Fibroblast of lung (primary cell): ENCODE results near the gene TEX29. TPM values are rescaled to one million over a fixed set of nuclear protein-coding genes. Genes with fewer than 3 reads are reported as not detected.

Source experiments
- DNase-seq, 2 donors: peaks; one replicate each; pipeline versions ENCODE4 v3.0.0 to v3.0.0-alpha.2; 2010; ENCODE audit warnings: low read depth in 2 of 2
- H2AFZ ChIP-seq: 2 replicates; pipeline ENCODE4 v1.5.1; 2012; ENCODE audit warnings: low read length, control low read depth, inconsistent platforms
- H3K27ac ChIP-seq: 2 replicates; pipeline ENCODE4 v1.5.1; 2011; ENCODE audit warnings: low read length, control low read depth; ENCODE audit not compliant: insufficient read depth
- H3K27me3 ChIP-seq: 2 replicates; pipeline ENCODE4 v1.5.1; 2011; ENCODE audit warnings: mild to moderate bottlenecking, low read length; ENCODE audit not compliant: control insufficient read depth, insufficient read depth
- H3K36me3 ChIP-seq: 2 replicates; pipeline ENCODE4 v1.5.1; 2011; ENCODE audit warnings: low read length; ENCODE audit not compliant: control insufficient read depth, insufficient read depth
- H3K4me1 ChIP-seq: 2 replicates; pipeline ENCODE4 v1.5.1; 2011; ENCODE audit warnings: low read length; ENCODE audit not compliant: control insufficient read depth, insufficient read depth; ENCODE audit errors: extremely low read depth
- H3K4me2 ChIP-seq: 2 replicates; pipeline ENCODE4 v1.5.1; 2011; ENCODE audit warnings: low read length, control low read depth; ENCODE audit not compliant: insufficient read depth; ENCODE audit errors: extremely low read depth
- H3K4me3 ChIP-seq, 4 experiments: fragments of 200-600 bp in 1 of 4; sonication (generic) in 1 of 4; replicated peaks in 1 of 4; 2 replicates each; pipeline ENCODE4 v1.5.1; 2011 to 2016; ENCODE audit warnings: low read length in 4 of 4, low read depth in 3 of 4, mild to moderate bottlenecking in 3 of 4, control low read depth in 2 of 4, inconsistent platforms in 1 of 4, mixed read lengths in 1 of 4; ENCODE audit not compliant: insufficient read depth in 1 of 4; ENCODE audit errors: control extremely low read depth in 1 of 4
- H3K79me2 ChIP-seq: 2 replicates; pipeline ENCODE4 v1.5.1; 2012; ENCODE audit warnings: mild to moderate bottlenecking, low read length, inconsistent platforms; ENCODE audit not compliant: control insufficient read depth, insufficient read depth
- H3K9ac ChIP-seq: 2 replicates; pipeline ENCODE4 v1.5.1; 2011; ENCODE audit warnings: mild to moderate bottlenecking, low read length, control low read depth; ENCODE audit not compliant: insufficient read depth
- H3K9me3 ChIP-seq: 2 replicates; pipeline ENCODE4 v1.5.1; 2012; ENCODE audit warnings: low read depth, low read length; ENCODE audit not compliant: control insufficient read depth, insufficient read depth
- H4K20me1 ChIP-seq: 2 replicates; pipeline ENCODE4 v1.5.1; 2011; ENCODE audit warnings: low read length; ENCODE audit not compliant: control insufficient read depth, insufficient read depth; ENCODE audit errors: extremely low read depth
- CTCF ChIP-seq, 2 donors: IDR thresholded peaks in 1 of 2; conservative IDR thresholded peaks in 1 of 2; 1 replicate in 1 of 2; 2 replicates in 1 of 2; pipeline ENCODE4 v1.5.1; 2011 to 2012; ENCODE audit warnings: low read length in 2 of 2, control low read depth in 1 of 2, inconsistent platforms in 1 of 2, low read depth in 1 of 2, mild to moderate bottlenecking in 1 of 2
- EZH2 ChIP-seq: IDR thresholded peaks from 2 replicates; pipeline ENCODE4 v1.5.1; 2012; ENCODE audit warnings: low read length, control low read depth, mild to moderate bottlenecking; ENCODE audit errors: missing control alignments
- polyA plus RNA-seq, 2 donors: library from polyadenylated mRNA; depleted of rRNA in 1 of 2; stranded (reverse) in 1 of 2; unstranded in 1 of 2; fragments of >200 nt; gene quantifications; 2 replicates each; pipeline ENCODE4 v1.2.1, GENCODE V29; 2011 to 2012; ENCODE audit warnings: missing spikeins in 1 of 2
- total RNA-seq: library from RNA; depleted of rRNA; stranded (reverse); fragments of >200 nt; gene quantifications from 2 replicates; pipeline ENCODE4 v1.2.1, GENCODE V29; 2014

TEX29 gene
- total and polyA plus RNA-seq, 2 donors (not counting 1 experiment from before 2014, with no cell fraction given) = 0.66 to 1.7 TPM

GRCh38 chr13:111344471-111345191, 24.2 kb downstream of the TEX29 start:
- Histone ChIP-seq H3K27me3 (no peaks in the 10 kb centered on the region), H3K36me3 (no peaks in the 10 kb centered on the region), H3K9ac (no peak overlapping the region), H4K20me1 (no peaks in the 10 kb centered on the region), H3K4me3 (no peak overlapping the region), H3K4me1 (no peaks in the 10 kb centered on the region), H3K79me2 (no peaks in the 10 kb centered on the region), H3K9me3 (no peaks in the 10 kb centered on the region), H2AFZ (no peak overlapping the region), H3K4me2 (no peak overlapping the region), H3K27ac (no peak overlapping the region)
- DNase-seq = peak; percentile 65 to 67
- no peak for TF ChIP-seq EZH2
- peak in 1 of 2 donors; percentile 69 for TF ChIP-seq CTCF (conservative IDR thresholded peaks at IDR 0.05 in 1 of 2, IDR thresholded peaks at IDR 0.05 in 1 of 2; ENCODE audit: low read depth in 1 of 2, low read length in 2 of 2)

- H4K20me1 ChIP-seq = no peaks in the 10 kb centered on the region
- no peak overlapping the region for H3K27ac ChIP-seq
- H3K4me3 ChIP-seq = no peak overlapping the region
- H3K9me3 ChIP-seq = no peaks in the 10 kb centered on the region
- no peaks in the 10 kb centered on the region for H3K27me3 ChIP-seq
- no peaks in the 10 kb centered on the region for H3K36me3 ChIP-seq
- DNase-seq = no peak
- no peak for TF ChIP-seq EZH2
- no peak overlapping the region for H2AFZ ChIP-seq
- H3K4me1 ChIP-seq = no peaks in the 10 kb centered on the region
- no peaks in the 10 kb centered on the region for H3K79me2 ChIP-seq
- H3K9ac ChIP-seq = no peak overlapping the region
- H3K4me2 ChIP-seq = no peak overlapping the region
Observed at GRCh38 chr13:111345682-111346081, 25.2 kb downstream of the TEX29 start.

- no peaks in the 10 kb centered on the region for H3K4me1 ChIP-seq
- H4K20me1 ChIP-seq = no peaks in the 10 kb centered on the region
- H3K9ac ChIP-seq = no peak overlapping the region
- H2AFZ ChIP-seq = no peak overlapping the region
- H3K27ac ChIP-seq = no peak overlapping the region
- no peak for DNase-seq
- H3K36me3 ChIP-seq = no peaks in the 10 kb centered on the region
- no peak overlapping the region for H3K4me3 ChIP-seq
- no peak overlapping the region for H3K4me2 ChIP-seq
- H3K79me2 ChIP-seq = no peaks in the 10 kb centered on the region
- no peaks in the 10 kb centered on the region for H3K27me3 ChIP-seq
- TF ChIP-seq CTCF (conservative IDR thresholded peaks at IDR 0.05 in 1 of 2, IDR thresholded peaks at IDR 0.05 in 1 of 2; ENCODE audit: low read depth in 1 of 2, low read length in 2 of 2) = no peak
- no peak for TF ChIP-seq EZH2
- H3K9me3 ChIP-seq = no peaks in the 10 kb centered on the region
Observed at GRCh38 chr13:111346101-111346680, 25.7 kb downstream of the TEX29 start.
